Thyroid gland (tissue), 4 donors: ENCODE results near the gene PCNX1.

Experiments used
- CTCF ChIP-seq, 6 experiments: fragments of 200-600 bp in 3 of 6; fragments of 450-650 bp in 3 of 6; sonication (generic) in 3 of 6; IDR thresholded peaks; one replicate each; pipeline ENCODE4 v1.5.1; 2016 to 2019; ENCODE audit warnings: antibody characterized with exemption in 6 of 6, mild to moderate bottlenecking in 2 of 6, inconsistent platforms in 1 of 6, moderate library complexity in 1 of 6
- POLR2A ChIP-seq, 2 donors: fragments of 450-650 bp; IDR thresholded peaks; one replicate each; pipeline ENCODE4 v1.6.1; 2017; ENCODE audit warnings: antibody characterized with exemption in 2 of 2, mild to moderate bottlenecking in 2 of 2, moderate library complexity in 1 of 2

DNA sequence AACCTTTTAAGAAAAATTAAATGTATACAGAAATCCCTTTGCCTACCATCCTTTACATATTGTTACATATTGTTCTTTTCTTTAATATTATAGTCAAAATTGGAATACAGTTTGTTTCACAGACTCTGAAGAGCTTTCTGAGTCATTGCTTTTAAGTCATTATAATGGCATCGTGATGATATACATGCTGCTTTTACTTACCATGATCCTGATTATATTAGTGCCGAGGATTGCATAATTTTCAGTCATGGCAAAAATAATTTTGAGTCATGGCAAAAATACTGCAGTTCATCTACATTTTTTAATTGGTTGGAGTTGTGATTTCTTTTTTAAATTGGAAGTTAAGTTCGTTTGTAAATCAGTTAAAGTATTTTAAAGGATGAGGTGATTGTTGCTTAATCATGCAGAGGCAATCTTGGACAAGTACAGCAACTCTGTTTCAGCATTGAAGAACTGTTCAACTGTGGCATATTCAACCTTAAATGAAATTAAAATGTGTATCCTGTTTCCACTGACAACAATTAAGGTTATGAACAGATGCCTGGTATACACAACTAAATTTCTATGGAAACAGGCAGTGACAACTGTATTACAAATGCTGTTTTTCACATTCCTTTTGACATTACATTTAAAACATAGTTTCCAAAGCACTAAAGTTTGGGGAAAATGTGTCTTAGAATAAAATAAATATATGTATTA, 142.3 kb downstream of the PCNX1 start:
- TF ChIP-seq CTCF (IDR thresholded peaks at IDR 0.05) (no peak), POLR2A (IDR thresholded peaks at IDR 0.05) (no peak)
